ENCODE results near the gene TRIM41. TPM values are rescaled to one million over a fixed set of nuclear protein-coding genes. Genes with fewer than 3 reads are reported as not detected.
A peak's percentile ranks its signal among the peaks of the same experiment; 100 is the strongest.

TRIM41 gene
- total and polyA plus RNA-seq, 9 of the 15 experiments (the other 6 are each of a cell fraction or from before 2014, with no cell fraction given), result 1.8 to 47.6 (median 20.9) TPM

- peak; percentile 72 for TF ChIP-seq ZNF407 (IDR thresholded peaks at IDR 0.05; ENCODE audit: low read depth)
- TF ChIP-seq ATF2 (CRISPR knock-in tag; IDR thresholded peaks at IDR 0.05), result no peak
- no peak for TF ChIP-seq PTRF (tag; IDR thresholded peaks at IDR 0.05)
- no peak for TF ChIP-seq SP2 (IDR thresholded peaks at IDR 0.05; ENCODE audit: extremely low read depth, low read depth, low read length, poor library complexity, severe bottlenecking)
- no peak; the same call in 1 of the 2 replicates for TF ChIP-seq KLF6 (CRISPR knock-in tag; IDR thresholded peaks at IDR 0.05; ENCODE audit: borderline replicate concordance)
- peak; percentile 26 to 87; a peak in 3 of 4 replicates for TF ChIP-seq ARNT (IDR thresholded peaks at IDR 0.05)
- TF ChIP-seq PPARD (CRISPR knock-in tag; IDR thresholded peaks at IDR 0.05), result no peak
- 0 out of 2 replicates have a peak, but pooled peaks have one; percentile 49 for TF ChIP-seq ELF1 (tag; IDR thresholded peaks at IDR 0.05)
- no peak for TF ChIP-seq GTF2A2 (tag; IDR thresholded peaks at IDR 0.05)
- TF ChIP-seq POLR2A (conservative IDR thresholded peaks at IDR 0.05), result 0 out of 2 replicates have a peak, but pooled peaks have one; percentile 35
- peak; percentile 52 for TF ChIP-seq EP400 (IDR thresholded peaks at IDR 0.05)
- no peak for TF ChIP-seq MED1 (CRISPR knock-in tag; IDR thresholded peaks at IDR 0.05; ENCODE audit: borderline replicate concordance)
- TF ChIP-seq ZNF696 (CRISPR knock-in tag; conservative IDR thresholded peaks at IDR 0.05), result no peak
- TF ChIP-seq SREBF2 (CRISPR knock-in tag; IDR thresholded peaks at IDR 0.05), result no peak
These were observed 15.7 kb upstream of the TRIM41 start (continued) for GRCh38 chr5:181207214-181207959.

All from K562 (cell line).